Stimulated activated CD8-positive, alpha-beta memory T cell treated with anti-CD3 and anti-CD28 coated beads, Interleukin-12 subunit alpha, Interleukin-12 subunit beta, amount 100 ng/mL, for 24 hours (primary cell): ENCODE results near the gene ZFP69.

ENCODE experiments used
- DNase-seq: peaks from one replicate; pipeline ENCODE4 v3.0.0-alpha.2; 2020; ENCODE audit errors: extremely low read depth

The ZFP69 gene

DNA sequence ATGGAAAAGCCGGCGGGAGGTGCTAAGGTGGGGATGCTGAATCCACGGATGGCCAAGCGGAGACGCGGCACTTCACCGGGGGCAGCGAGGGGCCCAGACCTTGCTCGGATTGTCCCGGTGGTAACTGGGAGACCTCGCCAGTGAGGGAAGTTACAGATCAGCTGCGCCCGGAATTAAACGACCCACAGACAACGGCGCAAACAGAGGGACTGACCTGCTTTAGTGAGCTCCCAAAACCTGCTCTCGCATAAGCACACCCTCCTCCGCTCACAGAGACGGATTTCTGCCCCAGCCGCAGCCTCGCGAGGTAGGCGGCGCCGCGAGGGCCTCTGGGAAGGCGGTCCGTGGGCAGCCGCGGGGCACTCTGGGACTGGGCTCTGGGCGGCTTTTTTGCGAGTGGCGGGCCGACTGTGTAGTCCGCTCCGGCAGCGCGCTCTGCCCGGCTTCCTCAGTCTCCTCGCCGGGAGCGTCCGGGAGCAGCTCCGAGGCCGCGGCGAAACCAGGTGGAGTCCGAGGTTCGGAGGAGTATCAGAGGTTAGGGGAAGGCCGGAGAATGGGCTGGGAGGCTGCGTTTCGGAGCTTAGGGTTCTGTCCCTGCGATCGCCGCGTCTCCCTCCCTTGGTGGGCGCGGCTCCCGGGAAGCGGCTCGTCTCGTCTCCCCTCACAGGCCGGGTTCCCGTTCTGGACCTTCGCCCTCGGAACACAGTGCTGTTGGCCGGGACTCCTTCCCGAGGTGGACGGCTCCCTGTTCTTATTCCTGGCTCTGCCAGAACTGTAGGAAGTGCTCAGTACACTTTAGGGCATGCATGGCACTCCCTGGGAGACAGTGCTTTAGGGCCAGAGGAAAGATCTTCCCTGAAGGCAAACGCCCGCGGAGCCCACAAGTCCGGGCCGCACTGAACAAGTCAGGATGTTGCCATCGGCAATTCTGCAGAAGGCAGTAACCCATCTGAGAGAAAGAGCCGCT, 31.6 kb downstream of the ZFP69 start, which contains the start of gene EXO5:
TSS of gene EXO5 (plus strand) at position 393 of the 967 bp plus-strand sequence. CDS start 5,778 bp downstream, outside the sequence.
- peak; percentile 62 for DNase-seq

DNA sequence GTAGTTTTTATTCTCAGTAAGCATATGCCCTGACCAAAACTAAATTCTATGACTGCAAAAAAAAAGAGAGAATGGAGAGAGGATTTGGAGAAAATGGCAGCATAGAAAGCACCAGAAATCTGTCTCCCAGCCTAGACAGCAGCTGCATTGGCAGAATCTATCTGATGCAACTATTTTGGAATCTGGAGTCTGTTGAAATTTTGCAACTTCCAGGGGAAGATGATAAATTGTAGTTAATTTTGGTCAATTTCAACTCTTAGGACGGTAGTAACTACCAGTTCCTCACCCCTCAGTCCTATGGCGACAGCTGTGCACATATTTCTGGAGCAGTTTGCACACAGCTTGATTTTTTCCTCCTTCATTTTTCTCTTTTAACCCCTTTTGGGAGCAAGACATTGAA, 42.4 kb downstream of the ZFP69 start:
- no peak for DNase-seq

DNA sequence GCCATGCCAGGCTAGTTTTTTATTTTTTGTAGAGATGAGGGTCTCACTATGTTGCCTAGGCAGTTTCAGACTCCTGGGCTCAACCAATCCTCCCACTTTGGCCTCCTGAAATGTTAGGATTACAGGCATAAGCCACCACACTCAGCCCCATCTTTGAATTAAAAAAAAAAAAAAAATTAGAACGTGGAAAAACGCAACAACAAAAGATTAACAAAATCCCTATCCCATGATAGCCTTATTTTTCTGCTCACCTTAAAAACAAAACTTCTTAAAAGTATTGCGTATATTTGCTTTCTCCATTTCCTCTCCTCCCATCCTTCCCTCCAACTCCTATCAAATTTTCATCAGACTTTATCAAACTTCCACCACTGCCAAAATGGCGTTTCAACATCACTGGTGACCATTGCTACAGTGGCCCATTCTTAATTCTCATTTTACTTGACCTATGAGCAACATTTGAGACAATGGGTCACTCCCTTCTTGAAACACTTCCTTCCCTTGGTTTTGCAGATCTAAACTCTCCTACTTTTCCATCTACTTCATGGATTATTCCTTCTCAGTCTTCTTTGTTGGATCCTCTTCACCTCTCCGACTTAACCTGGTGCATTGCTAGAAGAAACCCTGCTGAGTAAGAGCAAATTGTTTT, 53.8 kb downstream of the ZFP69 start:
- no peak for DNase-seq

- peak; percentile 61 for DNase-seq
Observed at GRCh38 chr1:40531381-40532061, 54.4 kb downstream of the ZFP69 start, which contains the start of gene ZNF684. TSS of gene ZNF684 (plus strand) at chr1:40531637. CDS start at chr1:40533167, 1,530 bp downstream.

GRCh38 chr1:40532062-40532389, 54.9 kb downstream of the ZFP69 start:
- DNase-seq = no peak

- no peak for DNase-seq
Observed at GRCh38 chr1:40532844-40533424, 55.8 kb downstream of the ZFP69 start.

GRCh38 chr1:40534589-40534988, 57.5 kb downstream of the ZFP69 start:
- no peak for DNase-seq

GRCh38 chr1:40535732-40536131, 58.6 kb downstream of the ZFP69 start:
- no peak for DNase-seq

DNA sequence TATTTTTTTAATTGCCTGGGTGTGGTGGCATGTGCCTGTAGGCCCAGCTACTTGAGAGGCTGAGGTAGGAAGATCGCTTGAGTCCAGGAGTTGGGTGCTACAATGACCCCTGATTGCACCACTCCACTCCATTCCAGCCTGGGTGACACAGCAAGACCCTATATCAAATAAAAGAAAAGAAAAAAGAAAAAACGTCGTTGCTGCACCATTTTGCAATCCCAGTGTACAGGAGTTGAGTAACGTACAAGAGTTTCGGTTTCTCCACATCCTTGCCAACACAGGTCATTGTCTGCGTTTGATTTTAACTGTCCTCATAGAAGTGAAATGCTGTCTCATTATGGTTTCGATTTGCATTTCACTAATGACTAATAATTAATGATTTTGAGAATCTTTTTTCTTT, 62.2 kb downstream of the ZFP69 start:
- DNase-seq = no peak
